Measurements from ENCODE around the gene TYW1B.

GRCh38 chr7:72781631-72782030 is 46.4 kb downstream of the TYW1B start:
- TF ChIP-seq CTCF (conservative IDR thresholded peaks at IDR 0.05) (no peak), EZH2 (IDR thresholded peaks at IDR 0.05; ENCODE audit: low read depth) (no peak)
